A549 (cell line): ENCODE measurements around the gene CEBPG. TPM values are rescaled to one million over a fixed set of nuclear protein-coding genes. Genes with fewer than 3 reads are reported as not detected.
A peak's percentile ranks its signal among the peaks of the same experiment; 100 is the strongest.

Source experiments
- ATAC-seq, 2 experiments: fragments of 200-7000 bp in 1 of 2; fragments of >200 bp in 1 of 2; cut with Nextera tagmentation in 1 of 2; cut with Tn5 transposase in 1 of 2; 3 replicates each; pipeline versions ENCODE4 v1.8.0 to v1.9.1; 2018 to 2020; ENCODE audit warnings: mild to moderate bottlenecking in 1 of 2, moderate library complexity in 1 of 2
- CTCF ChIA-PET: fragments of 300-600 bp; sonication (Branson Sonifier 250); formaldehyde crosslinking; extraction: SDS; loops from one replicate; lab custom pipeline; 2021; ENCODE audit warnings: antibody characterized with exemption, inconsistent platforms; lab: Yijun Ruan, JAX
- POLR2A ChIA-PET: fragments of 350-600 bp; formaldehyde crosslinking; extraction: SDS; loops from one replicate; lab custom pipeline; 2021; ENCODE audit warnings: antibody characterized with exemption, inconsistent platforms; lab: Yijun Ruan, JAX
- DNase-seq, 2 experiments: peaks; one replicate each; pipeline versions ENCODE4 v3.0.0 to v3.0.0-alpha.2; 2011 to 2016; ENCODE audit warnings: low read depth in 1 of 2, low spot score in 1 of 2
- FAIRE-seq: peaks from 2 replicates; lab custom pipeline; 2011; peaks lifted over from hg19 to GRCh38; lab: Jason Lieb, UNC
- H3K27ac ChIP-seq, 2 experiments: fragments of >200 bp; sonication (Bioruptor Twin); formaldehyde crosslinking; 3 replicates each; pipeline ENCODE4 v1.5.1; 2016 to 2017
- H3K4me1 ChIP-seq: fragments of >200 bp; sonication (Bioruptor Twin); formaldehyde crosslinking; 3 replicates; pipeline ENCODE4 v1.6.1; 2016
- H3K4me2 ChIP-seq: fragments of >200 bp; sonication (Bioruptor Twin); formaldehyde crosslinking; 3 replicates; pipeline ENCODE4 v1.6.1; 2016
- H3K4me3 ChIP-seq: fragments of >200 bp; sonication (Bioruptor Twin); formaldehyde crosslinking; 3 replicates; pipeline ENCODE4 v1.5.1; 2016
- H3K9me3 ChIP-seq: fragments of >200 bp; sonication (Bioruptor Twin); formaldehyde crosslinking; 3 replicates; pipeline ENCODE4 v1.6.1; 2016
- CHD2 ChIP-seq: fragments of 150-350 bp; IDR thresholded peaks from 2 replicates; pipeline ENCODE4 v1.6.1; 2014; ENCODE audit warnings: low read length; ENCODE audit not compliant: partially characterized antibody
- CTCF ChIP-seq: fragments of >200 bp; sonication (Bioruptor Twin); formaldehyde crosslinking; IDR thresholded peaks from 3 replicates; pipeline ENCODE4 v1.5.1; 2016
- EP300 ChIP-seq, 2 experiments: fragments of >200 bp; sonication (Bioruptor Twin); formaldehyde crosslinking; IDR thresholded peaks; 2 replicates in 1 of 2; 3 replicates in 1 of 2; pipeline ENCODE4 v1.6.1; 2016 to 2017
- HES2 ChIP-seq: fragments of >200 bp; sonication (Bioruptor Twin); formaldehyde crosslinking; IDR thresholded peaks from 2 replicates; pipeline ENCODE4 v1.6.1; 2016
- HOXB13 ChIP-seq: fragments of 250-450 bp; sonication (Bioruptor Pico); IDR thresholded peaks from 2 replicates; pipeline ENCODE4 v1.5.0; 2020; ENCODE audit warnings: low read depth, mild to moderate bottlenecking, moderate library complexity
- JUN ChIP-seq, 2 experiments: fragments of >200 bp; sonication (Bioruptor Twin); formaldehyde crosslinking; IDR thresholded peaks; 2 replicates in 1 of 2; 3 replicates in 1 of 2; pipeline ENCODE4 v1.6.1; 2016 to 2017
- KDM5A ChIP-seq: fragments of 200-600 bp; sonication (generic); IDR thresholded peaks from 2 replicates; pipeline ENCODE4 v1.6.1; 2016; ENCODE audit warnings: antibody characterized with exemption, mild to moderate bottlenecking
- NR3C1 ChIP-seq: fragments of >200 bp; sonication (Bioruptor Twin); formaldehyde crosslinking; IDR thresholded peaks from 3 replicates; pipeline ENCODE4 v1.6.1; 2017
- POLR2A ChIP-seq: IDR thresholded peaks from 2 replicates; pipeline ENCODE4 v1.6.1; 2012; ENCODE audit warnings: mild to moderate bottlenecking, low read length
- TP53 ChIP-seq: fragments of 250-450 bp; sonication (Bioruptor Pico); IDR thresholded peaks from 2 replicates; pipeline ENCODE4 v1.5.0; 2021; ENCODE audit warnings: mild to moderate bottlenecking, moderate library complexity
- ZFP36 ChIP-seq: fragments of 450-650 bp; IDR thresholded peaks from 2 replicates; pipeline ENCODE4 v1.6.1; 2014; ENCODE audit warnings: borderline replicate concordance; ENCODE audit not compliant: partially characterized antibody
- WGBS: methylation state at CpG from one replicate; pipeline ENCODE4 v1.1.6; 2017; ENCODE audit errors: missing lambda C conversion rate; 5-methylcytosine and 5-hydroxymethylcytosine counted together
- polyA plus RNA-seq, 4 experiments: library from polyadenylated mRNA; depleted of rRNA in 3 of 4; stranded (reverse); fragments of >200 nt; fragmentation: RNase III in 1 of 4; extraction: RNeasy Plus Mini Kit Qiagen cat#74134 plus additional on column Dnase treatment in 1 of 4; gene quantifications; 2 replicates in 3 of 4; 3 replicates in 1 of 4; pipeline ENCODE4 v1.2.3, GENCODE V29; 2011 to 2017

CEBPG gene
- polyA plus RNA-seq, 2 of the 4 experiments (the other 2 are of a cell fraction), result 34.3 to 138 TPM

GRCh38 chr19:33412601-33413425, 39.3 kb downstream of the CEBPG start:
- WGBS, result 71% methylated on average over 17 of the region's 18 CpGs
- no peak for FAIRE-seq
- no peak for DNase-seq

GRCh38 chr19:33413426-33413725, 39.9 kb downstream of the CEBPG start:
- no peak for FAIRE-seq

More at GRCh38 chr19:33412601-33413425, 39.3 kb downstream of the CEBPG start:
- Histone ChIP-seq H3K9me3 (no peaks in the 10 kb centered on the region), H3K4me2 (no peak overlapping the region), H3K4me1 (no peaks in the 10 kb centered on the region)
- POLR2A ChIA-PET, result interaction anchor here (1.0 kb wide), 1 partner anchor 39 kb away, joined by 3 read pairs; the partner anchor contains the start of gene CEBPG
- no peak for TF ChIP-seq ZFP36
- TF ChIP-seq HOXB13 (CRISPR knock-in tag), result no peak
- no peak for TF ChIP-seq KDM5A
- no peak for TF ChIP-seq EP300 (IDR thresholded peaks at IDR 0.05)
- TF ChIP-seq, all 56 proteins: peak for 0
- CTCF ChIA-PET, result interaction anchor here (0.8 to 35.6 kb wide), 14 partner anchors 17 to 382 kb away, joined by 3 to 1493 read pairs (median 4); partner anchors contain the start of gene CEBPA
- ATAC-seq, result no peak
- no peak overlapping the region for H3K27ac ChIP-seq
- H3K4me3 ChIP-seq, result no peak overlapping the region

GRCh38 chr19:33413868-33414666, 40.6 kb downstream of the CEBPG start:
- Histone ChIP-seq H3K4me1 (no peaks in the 10 kb centered on the region), H3K4me3 (no peak overlapping the region), H3K9me3 (no peaks in the 10 kb centered on the region), H3K27ac (no peak overlapping the region), H3K4me2 (no peak overlapping the region)
- no peak for ATAC-seq
- POLR2A ChIA-PET, result no interaction called here
- FAIRE-seq, result no peak
- 82% methylated on average over 24 of the region's 25 CpGs for WGBS
- no peak for DNase-seq
- TF ChIP-seq CTCF (no peak), EP300 (IDR thresholded peaks at IDR 0.05) (no peak), POLR2A (0 out of 2 replicates have a peak, but pooled peaks have one; percentile 14)
- CTCF ChIA-PET, result interaction anchor here (1.0 to 35.6 kb wide), 16 partner anchors 16 to 682 kb away, joined by 3 to 1493 read pairs (median 8); partner anchors contain the start of gene CEBPA

More at GRCh38 chr19:33413426-33413725, 39.9 kb downstream of the CEBPG start:
- TF ChIP-seq HES2 (no peak), CTCF (no peak), TP53 (CRISPR knock-in tag) (no peak), JUN (IDR thresholded peaks at IDR 0.05) (no peak), EP300 (IDR thresholded peaks at IDR 0.05) (no peak), CHD2 (no peak), NR3C1 (no peak)
- TF ChIP-seq, all 56 proteins: peak for 0
- ChIA-PET POLR2A (no interaction called here), CTCF (interaction anchor here (1.0 to 35.6 kb wide), 13 partner anchors 16 to 382 kb away, joined by 3 to 1493 read pairs (median 5); partner anchors contain the start of gene CEBPA)
- Histone ChIP-seq H3K4me3 (no peak overlapping the region), H3K27ac (no peak overlapping the region), H3K9me3 (no peaks in the 10 kb centered on the region), H3K4me2 (no peak overlapping the region), H3K4me1 (no peaks in the 10 kb centered on the region)
- DNase-seq, result no peak
- 89% methylated on average over 9 of the region's 13 CpGs for WGBS
- no peak for ATAC-seq
